ENCODE measurements around the gene PRKCI.
"Not testable (repeated sequence)": the region's sequence is repeated elsewhere in the genome, so short reads cannot be mapped to it uniquely, and the experiment has no call there.

The PRKCI gene

DNA sequence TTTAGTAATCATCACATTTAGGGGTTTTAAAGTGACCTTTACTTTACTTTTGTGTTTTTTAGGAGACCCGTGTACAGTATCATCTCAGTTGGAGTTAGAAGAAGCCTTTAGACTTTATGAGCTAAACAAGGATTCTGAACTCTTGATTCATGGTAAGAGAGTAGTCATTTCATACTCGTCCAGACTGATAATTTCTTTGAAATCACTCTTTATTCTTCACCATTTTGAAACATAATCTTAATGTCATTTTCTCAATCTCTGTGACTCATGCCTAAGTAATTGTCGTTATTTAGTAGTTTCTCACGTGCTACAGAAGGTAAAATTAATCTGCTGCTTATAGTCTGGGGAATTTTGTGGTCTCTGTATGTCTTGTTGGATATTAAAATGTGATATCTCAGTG lies 37.7 kb downstream of the PRKCI start:
- TF ChIP-seq, protein P1, sequence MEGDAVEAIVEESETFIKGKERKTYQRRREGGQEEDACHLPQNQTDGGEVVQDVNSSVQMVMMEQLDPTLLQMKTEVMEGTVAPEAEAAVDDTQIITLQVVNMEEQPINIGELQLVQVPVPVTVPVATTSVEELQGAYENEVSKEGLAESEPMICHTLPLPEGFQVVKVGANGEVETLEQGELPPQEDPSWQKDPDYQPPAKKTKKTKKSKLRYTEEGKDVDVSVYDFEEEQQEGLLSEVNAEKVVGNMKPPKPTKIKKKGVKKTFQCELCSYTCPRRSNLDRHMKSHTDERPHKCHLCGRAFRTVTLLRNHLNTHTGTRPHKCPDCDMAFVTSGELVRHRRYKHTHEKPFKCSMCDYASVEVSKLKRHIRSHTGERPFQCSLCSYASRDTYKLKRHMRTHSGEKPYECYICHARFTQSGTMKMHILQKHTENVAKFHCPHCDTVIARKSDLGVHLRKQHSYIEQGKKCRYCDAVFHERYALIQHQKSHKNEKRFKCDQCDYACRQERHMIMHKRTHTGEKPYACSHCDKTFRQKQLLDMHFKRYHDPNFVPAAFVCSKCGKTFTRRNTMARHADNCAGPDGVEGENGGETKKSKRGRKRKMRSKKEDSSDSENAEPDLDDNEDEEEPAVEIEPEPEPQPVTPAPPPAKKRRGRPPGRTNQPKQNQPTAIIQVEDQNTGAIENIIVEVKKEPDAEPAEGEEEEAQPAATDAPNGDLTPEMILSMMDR (IDR thresholded peaks at IDR 0.05; ENCODE audit: low read depth, low read length, missing control alignments): no peak
- H3K4me3 ChIP-seq (ENCODE audit: low read depth, low read length): no peak overlapping the region
- in situ Hi-C loops (cut with HindIII; ENCODE audit: low sequenced_read_pairs): no loop called here
- no peak for DNase-seq (ENCODE audit: low read depth)

DNA sequence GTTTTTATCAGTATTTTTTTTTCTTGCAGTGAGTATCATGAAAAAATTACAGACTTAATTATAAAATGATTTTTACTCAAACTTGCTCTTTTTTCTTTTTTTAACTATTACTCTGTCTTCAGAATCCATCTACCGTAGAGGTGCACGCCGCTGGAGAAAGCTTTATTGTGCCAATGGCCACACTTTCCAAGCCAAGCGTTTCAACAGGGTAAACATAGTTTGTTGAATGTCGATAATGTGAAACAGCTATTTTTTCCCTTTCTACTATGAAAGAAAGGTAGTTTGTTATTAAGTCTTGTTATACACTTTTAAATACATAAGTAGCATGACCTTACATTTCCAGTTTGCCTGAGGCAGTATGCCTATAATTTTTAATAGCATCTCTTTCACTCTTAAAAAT lies 45.6 kb downstream of the PRKCI start:
- TF ChIP-seq, protein P1 (IDR thresholded peaks at IDR 0.05; ENCODE audit: low read depth, low read length, missing control alignments): no peak
- H3K4me3 ChIP-seq (ENCODE audit: low read depth, low read length): no peak overlapping the region
- in situ Hi-C loops (cut with HindIII; ENCODE audit: low sequenced_read_pairs): loop anchor here (5.0 kb wide), 1 partner anchor 50 kb away; no protein-coding TSS in a partner anchor
- DNase-seq (ENCODE audit: low read depth): no peak

DNA sequence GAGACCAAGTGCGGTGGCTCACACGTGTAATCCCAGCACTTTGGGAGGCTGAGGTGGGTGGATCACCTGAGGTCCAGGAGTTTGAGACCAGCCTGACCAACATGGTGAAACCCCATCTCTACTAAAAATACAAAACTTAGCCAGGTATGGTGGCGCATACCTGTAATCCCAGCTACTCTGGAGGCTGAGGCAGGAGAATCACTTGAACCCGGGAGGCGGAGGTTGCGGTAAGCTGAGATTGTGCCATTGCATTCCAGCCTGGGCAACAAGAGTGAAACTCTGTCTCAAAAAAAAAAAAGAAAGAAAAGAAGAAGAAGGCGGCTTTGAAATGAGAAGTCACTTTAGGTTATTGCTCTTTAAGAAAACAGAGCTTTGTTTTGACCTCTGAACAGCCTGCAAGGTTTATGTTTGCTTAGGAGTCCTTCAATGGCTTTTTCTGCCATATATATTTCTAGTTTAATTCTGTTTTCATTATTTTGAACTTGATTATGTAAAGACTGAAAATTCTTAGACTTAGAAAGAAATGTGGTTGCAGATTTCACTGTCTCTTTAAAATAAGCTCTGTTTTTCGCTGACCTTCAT lies 47.5 kb downstream of the PRKCI start:
- not testable (repeated sequence) for DNase-seq (ENCODE audit: low read depth); H3K4me3 ChIP-seq (ENCODE audit: low read depth, low read length)
- in situ Hi-C loops (cut with HindIII; ENCODE audit: low sequenced_read_pairs): loop anchor here (5.0 kb wide), 2 partner anchors 42 to 48 kb away; no protein-coding TSS in a partner anchor

DNA sequence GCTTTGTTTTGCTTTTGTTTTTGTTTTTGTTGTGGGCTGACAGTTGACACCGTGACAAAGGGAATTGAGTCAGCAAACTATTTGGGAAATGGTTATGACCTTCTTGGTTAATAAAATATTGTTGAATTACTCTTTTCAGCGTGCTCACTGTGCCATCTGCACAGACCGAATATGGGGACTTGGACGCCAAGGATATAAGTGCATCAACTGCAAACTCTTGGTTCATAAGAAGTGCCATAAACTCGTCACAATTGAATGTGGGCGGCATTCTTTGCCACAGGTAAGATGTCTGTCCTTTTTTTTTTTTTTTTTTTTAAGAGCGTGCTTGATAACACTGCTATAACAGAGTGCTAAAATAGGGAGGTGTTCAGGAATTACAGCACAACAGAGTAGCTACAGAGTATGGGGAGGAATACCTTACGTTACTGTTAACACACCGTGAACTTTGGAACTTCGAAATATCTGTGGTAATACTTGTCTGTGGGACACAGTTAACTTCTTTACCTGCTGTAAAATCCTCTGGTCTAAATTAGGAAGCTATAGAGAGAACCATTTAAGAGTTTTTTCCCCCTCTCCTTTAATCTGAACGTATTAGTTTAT lies 48.2 kb downstream of the PRKCI start:
- DNase-seq (ENCODE audit: low read depth): no peak
- in situ Hi-C loops (cut with HindIII; ENCODE audit: low sequenced_read_pairs): loop anchor here (5.0 kb wide), 1 partner anchor 43 kb away; no protein-coding TSS in a partner anchor
- TF ChIP-seq, protein P1 (IDR thresholded peaks at IDR 0.05; ENCODE audit: low read depth, low read length, missing control alignments): no peak
- H3K4me3 ChIP-seq (ENCODE audit: low read depth, low read length): no peak overlapping the region

DNA sequence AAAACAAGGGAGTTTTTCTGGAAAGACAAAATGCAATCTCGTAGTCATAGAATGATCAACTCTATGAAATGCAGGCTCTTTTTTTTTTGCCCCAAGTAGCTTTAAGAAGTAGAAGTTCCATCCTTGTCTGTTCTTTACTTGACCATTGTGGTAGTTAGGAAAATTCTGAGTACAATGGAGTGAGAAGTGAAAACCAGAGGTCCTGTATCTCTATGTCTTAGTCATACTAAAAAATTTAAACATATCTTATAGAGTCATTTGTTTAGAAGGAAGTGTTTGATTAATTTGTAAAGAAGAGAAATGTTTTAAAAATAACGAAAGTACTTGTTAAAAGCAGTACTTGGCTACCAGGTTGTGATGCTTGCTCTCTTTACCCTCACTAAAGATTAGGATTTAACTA lies 52.4 kb downstream of the PRKCI start:
- TF ChIP-seq, protein P1 (IDR thresholded peaks at IDR 0.05; ENCODE audit: low read depth, low read length, missing control alignments): no peak
- no peak overlapping the region for H3K4me3 ChIP-seq (ENCODE audit: low read depth, low read length)
- no peak for DNase-seq (ENCODE audit: low read depth)
- in situ Hi-C loops (cut with HindIII; ENCODE audit: low sequenced_read_pairs): loop anchor here (5.0 kb wide), 1 partner anchor 47 kb away; no protein-coding TSS in a partner anchor

DNA sequence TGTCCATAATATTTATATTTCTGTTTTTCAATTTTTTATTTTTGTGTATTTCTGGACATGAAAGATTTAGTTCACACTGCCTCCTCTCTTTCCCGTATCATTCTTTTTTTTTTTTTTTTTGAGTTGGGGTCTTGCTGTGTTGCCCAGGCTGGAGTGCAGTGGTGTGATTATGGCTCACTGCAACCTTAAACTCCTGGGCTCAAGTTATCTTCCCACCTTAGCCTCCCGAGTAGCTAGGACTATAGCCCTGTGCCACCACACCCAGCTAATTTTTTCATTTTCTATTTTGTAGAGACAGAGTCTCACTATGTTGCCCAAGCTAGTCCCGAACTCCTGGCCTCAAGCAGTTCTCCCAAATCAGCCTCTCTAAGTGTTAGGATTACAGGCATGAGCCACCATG lies 53.6 kb downstream of the PRKCI start:
- DNase-seq (ENCODE audit: low read depth): no peak
- TF ChIP-seq, protein P1 (IDR thresholded peaks at IDR 0.05; ENCODE audit: low read depth, low read length, missing control alignments): no peak
- no peak overlapping the region for H3K4me3 ChIP-seq (ENCODE audit: low read depth, low read length)
- in situ Hi-C loops (cut with HindIII; ENCODE audit: low sequenced_read_pairs): no loop called here

DNA sequence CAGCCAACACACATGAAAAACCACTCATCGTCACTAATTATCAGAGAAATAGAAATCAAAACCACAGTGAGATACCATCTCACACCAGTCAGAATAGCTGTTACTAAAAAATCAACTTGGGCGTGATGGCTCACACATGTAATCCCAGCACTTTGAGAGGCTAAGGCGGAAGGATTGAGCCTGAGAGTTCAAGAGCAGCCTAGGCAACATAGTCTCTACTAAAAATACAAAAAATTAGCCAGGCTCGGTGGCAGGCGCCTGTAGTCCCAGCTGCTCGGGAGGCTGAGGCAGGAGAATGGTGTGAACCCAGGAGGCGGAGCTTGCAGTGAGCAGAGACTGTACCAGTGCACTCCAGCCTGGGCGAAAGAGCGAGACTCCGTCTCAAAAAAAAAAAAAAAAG lies 55.1 kb downstream of the PRKCI start:
- in situ Hi-C loops (cut with HindIII; ENCODE audit: low sequenced_read_pairs); H3K4me3 ChIP-seq (ENCODE audit: low read depth, low read length): not testable (repeated sequence)

More for the DNA sequence above, 55.1 kb downstream of the PRKCI start:
- DNase-seq (ENCODE audit: low read depth): not testable (repeated sequence)
